ENCODE results near the gene MAGEA3. TPM values are rescaled to one million over a fixed set of nuclear protein-coding genes. Genes with fewer than 3 reads are reported as not detected.
"Not testable (repeated sequence)": the region's sequence is repeated elsewhere in the genome, so short reads cannot be mapped to it uniquely, and the experiment has no call there.

MAGEA3 gene
- total and polyA plus RNA-seq, 7 donors: not detected

DNA sequence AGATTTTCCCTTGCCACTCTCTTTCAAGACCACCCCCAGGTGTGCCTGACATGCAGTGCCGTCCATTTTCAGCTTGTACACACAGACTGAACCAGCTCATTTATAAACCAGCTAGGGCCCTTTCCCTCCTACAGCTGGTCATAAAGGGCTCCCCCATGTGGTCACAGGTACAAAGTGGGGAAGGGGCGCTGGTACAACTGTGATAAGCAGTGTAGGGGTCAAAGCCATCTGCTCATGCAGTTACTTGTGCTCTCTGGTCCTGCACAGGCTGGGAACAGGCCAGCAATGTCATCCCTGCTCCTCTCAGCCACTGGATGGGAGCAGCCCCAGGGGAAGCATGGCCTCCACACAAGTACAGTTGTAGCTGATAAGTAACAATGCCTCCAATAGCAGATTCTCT is 40.3 kb upstream of the MAGEA3 start:
- no peak for ATAC-seq
- Histone ChIP-seq H3K27me3 (ENCODE audit: insufficient read depth in 3 of 3, low read length in 2 of 3) (no peaks in the 10 kb centered on the region), H3K36me3 (ENCODE audit: insufficient read depth in 1 of 2, low read depth in 1 of 2) (no peaks in the 10 kb centered on the region), H3K4me1 (no peaks in the 10 kb centered on the region), H3K27ac (no peak overlapping the region), H3K9me3 (no peaks in the 10 kb centered on the region), H3K4me3 (no peak overlapping the region)
- 44 to 52% (median 47%) methylated on average over 2 of the region's 2 CpGs for WGBS, 3 donors
- no peak for DNase-seq
- intact Hi-C loops (cut with DNase I): no loop called here
- TF ChIP-seq, protein P1, sequence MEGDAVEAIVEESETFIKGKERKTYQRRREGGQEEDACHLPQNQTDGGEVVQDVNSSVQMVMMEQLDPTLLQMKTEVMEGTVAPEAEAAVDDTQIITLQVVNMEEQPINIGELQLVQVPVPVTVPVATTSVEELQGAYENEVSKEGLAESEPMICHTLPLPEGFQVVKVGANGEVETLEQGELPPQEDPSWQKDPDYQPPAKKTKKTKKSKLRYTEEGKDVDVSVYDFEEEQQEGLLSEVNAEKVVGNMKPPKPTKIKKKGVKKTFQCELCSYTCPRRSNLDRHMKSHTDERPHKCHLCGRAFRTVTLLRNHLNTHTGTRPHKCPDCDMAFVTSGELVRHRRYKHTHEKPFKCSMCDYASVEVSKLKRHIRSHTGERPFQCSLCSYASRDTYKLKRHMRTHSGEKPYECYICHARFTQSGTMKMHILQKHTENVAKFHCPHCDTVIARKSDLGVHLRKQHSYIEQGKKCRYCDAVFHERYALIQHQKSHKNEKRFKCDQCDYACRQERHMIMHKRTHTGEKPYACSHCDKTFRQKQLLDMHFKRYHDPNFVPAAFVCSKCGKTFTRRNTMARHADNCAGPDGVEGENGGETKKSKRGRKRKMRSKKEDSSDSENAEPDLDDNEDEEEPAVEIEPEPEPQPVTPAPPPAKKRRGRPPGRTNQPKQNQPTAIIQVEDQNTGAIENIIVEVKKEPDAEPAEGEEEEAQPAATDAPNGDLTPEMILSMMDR (IDR thresholded peaks at IDR 0.05): no peak

GRCh38 chrX:152663086-152663485 is 35.5 kb upstream of the MAGEA3 start:
- H3K4me1 ChIP-seq: no peaks in the 10 kb centered on the region
- no peak for DNase-seq
- TF ChIP-seq, protein P1 (IDR thresholded peaks at IDR 0.05): no peak
- H3K9me3 ChIP-seq: peaks cover 18% of the 10 kb centered on the region
- no peak overlapping the region for H3K27ac ChIP-seq
- intact Hi-C loops (cut with DNase I): no loop called here
- H3K4me3 ChIP-seq: no peak overlapping the region
- no peaks in the 10 kb centered on the region for H3K36me3 ChIP-seq (ENCODE audit: insufficient read depth in 1 of 2, low read depth in 1 of 2)
- ATAC-seq: no peak
- 34 to 76% (median 69%) methylated on average over 3 to 4 of the region's 4 CpGs for WGBS, 3 donors
- H3K27me3 ChIP-seq (ENCODE audit: insufficient read depth in 3 of 3, low read length in 2 of 3): no peaks in the 10 kb centered on the region

DNA sequence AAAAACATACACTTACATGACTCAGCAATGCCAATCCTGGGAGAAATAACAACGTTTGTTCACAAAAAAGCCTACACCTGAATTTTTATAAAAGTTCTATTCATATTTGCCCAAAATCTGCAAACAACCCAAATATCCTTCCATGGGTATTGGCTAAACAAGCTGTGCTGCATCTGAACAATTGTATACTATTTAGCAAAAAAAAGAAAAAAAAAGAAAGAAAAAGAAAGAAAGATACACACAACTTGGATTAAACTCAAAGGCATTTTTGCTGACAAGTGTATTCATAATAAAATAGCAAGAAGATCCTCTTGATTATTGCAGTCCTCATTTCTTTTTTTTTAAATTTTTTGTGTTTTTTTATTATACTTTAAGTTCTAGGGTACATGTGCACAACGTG is 24.5 kb upstream of the MAGEA3 start:
- Histone ChIP-seq H3K9me3 (no peaks in the 10 kb centered on the region), H3K27ac (no peak overlapping the region), H3K27me3 (ENCODE audit: insufficient read depth in 3 of 3, low read length in 2 of 3) (no peaks in the 10 kb centered on the region), H3K4me1 (no peaks in the 10 kb centered on the region), H3K4me3 (no peak overlapping the region), H3K36me3 (ENCODE audit: insufficient read depth in 1 of 2, low read depth in 1 of 2) (no peaks in the 10 kb centered on the region)
- intact Hi-C loops (cut with DNase I): no loop called here
- no peak for DNase-seq
- TF ChIP-seq, protein P1 (IDR thresholded peaks at IDR 0.05): no peak
- 76 to 92% (median 79%) methylated on average over 1 to 2 of the region's 2 CpGs for WGBS, 3 donors
- ATAC-seq: no peak

DNA sequence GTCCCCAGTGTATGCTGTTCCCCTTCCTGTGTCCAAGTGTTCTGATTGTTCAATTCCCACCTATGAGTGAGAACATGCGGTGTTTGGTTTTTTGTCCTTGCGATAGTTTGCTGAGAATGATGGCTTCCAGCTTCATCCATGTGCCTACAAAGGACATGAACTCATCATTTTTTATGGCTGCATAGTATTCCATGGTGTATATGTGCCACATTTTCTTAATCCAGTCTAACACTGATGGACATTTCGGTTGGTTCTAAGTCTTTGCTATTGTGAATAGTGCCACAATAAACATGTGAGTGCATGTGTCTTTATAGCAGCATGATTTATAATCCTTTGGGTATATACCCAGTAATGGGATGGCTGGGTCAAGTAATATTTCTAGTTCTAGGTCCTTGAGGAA is 23.9 kb upstream of the MAGEA3 start:
- DNase-seq; H3K27me3 ChIP-seq (ENCODE audit: insufficient read depth in 3 of 3, low read length in 2 of 3); H3K9me3 ChIP-seq; H3K4me1 ChIP-seq; intact Hi-C loops (cut with DNase I); H3K27ac ChIP-seq; H3K4me3 ChIP-seq; H3K36me3 ChIP-seq (ENCODE audit: insufficient read depth in 1 of 2, low read depth in 1 of 2); ATAC-seq: not testable (repeated sequence)
- 91 to 94% (median 91%) methylated on average over 3 of the region's 3 CpGs for WGBS, 3 donors

DNA sequence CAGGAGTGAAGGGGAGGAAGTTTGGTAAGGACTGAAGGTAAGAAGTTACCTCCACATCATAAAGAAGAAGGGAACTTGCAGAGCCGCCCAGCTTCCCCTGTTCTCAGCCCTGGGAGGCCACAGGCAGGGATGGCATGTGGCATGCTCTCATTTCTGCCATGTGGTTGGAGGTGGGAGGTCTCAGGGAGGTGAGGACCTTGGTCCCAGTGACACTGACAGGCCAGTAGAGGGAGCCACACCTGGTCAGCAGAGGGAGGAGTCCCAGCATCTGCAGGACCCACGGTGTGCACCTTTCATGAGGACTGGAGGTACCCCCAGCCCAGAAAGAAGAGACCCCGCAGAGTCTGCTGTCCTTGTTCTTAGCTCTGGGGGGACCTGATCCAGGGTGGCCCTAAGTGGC is 17.6 kb upstream of the MAGEA3 start:
- H3K36me3 ChIP-seq (ENCODE audit: insufficient read depth in 1 of 2, low read depth in 1 of 2); intact Hi-C loops (cut with DNase I); H3K27me3 ChIP-seq (ENCODE audit: insufficient read depth in 3 of 3, low read length in 2 of 3); H3K4me3 ChIP-seq; DNase-seq; H3K4me1 ChIP-seq; ATAC-seq; H3K27ac ChIP-seq; H3K9me3 ChIP-seq: not testable (repeated sequence)
- no CpG with 5 or more reads among the region's 3 CpGs for WGBS, 3 donors

DNA sequence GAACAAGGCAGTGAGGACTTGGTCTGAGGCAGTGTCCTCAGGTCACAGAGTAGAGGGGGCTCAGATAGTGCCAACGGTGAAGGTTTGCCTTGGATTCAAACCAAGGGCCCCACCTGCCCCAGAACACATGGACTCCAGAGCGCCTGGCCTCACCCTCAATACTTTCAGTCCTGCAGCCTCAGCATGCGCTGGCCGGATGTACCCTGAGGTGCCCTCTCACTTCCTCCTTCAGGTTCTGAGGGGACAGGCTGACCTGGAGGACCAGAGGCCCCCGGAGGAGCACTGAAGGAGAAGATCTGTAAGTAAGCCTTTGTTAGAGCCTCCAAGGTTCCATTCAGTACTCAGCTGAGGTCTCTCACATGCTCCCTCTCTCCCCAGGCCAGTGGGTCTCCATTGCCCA is 1.8 kb downstream of the MAGEA3 start:
- H3K27me3 ChIP-seq (ENCODE audit: insufficient read depth in 3 of 3, low read length in 2 of 3); H3K9me3 ChIP-seq; H3K4me3 ChIP-seq; DNase-seq; H3K36me3 ChIP-seq (ENCODE audit: insufficient read depth in 1 of 2, low read depth in 1 of 2); intact Hi-C loops (cut with DNase I); H3K4me1 ChIP-seq; ATAC-seq; H3K27ac ChIP-seq: not testable (repeated sequence)
- WGBS, 3 donors: 92 to 96% (median 92%) methylated on average over 4 of the region's 5 CpGs

DNA sequence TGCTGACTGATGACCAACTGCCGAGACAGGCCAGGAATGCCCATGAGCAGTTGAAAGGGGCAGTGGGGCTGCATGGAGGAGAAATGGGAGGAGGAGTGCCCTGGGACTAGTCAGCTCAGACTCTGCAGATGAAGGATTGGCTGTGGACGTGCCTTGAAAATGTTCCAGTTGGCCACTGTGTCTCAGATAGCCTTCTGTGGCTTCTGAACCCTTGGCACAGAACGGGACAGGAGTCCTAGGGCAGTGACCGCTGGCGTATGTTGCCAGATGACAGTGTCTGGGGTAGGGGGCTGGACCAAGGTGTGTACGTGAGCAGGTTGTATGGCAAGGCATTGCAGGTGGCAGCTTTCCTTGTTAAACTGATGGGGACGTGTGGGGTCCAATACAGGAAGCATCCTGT is 7.9 kb downstream of the MAGEA3 start:
- H3K36me3 ChIP-seq (ENCODE audit: insufficient read depth in 1 of 2, low read depth in 1 of 2); H3K9me3 ChIP-seq; H3K4me1 ChIP-seq; DNase-seq; H3K4me3 ChIP-seq; H3K27me3 ChIP-seq (ENCODE audit: insufficient read depth in 3 of 3, low read length in 2 of 3); H3K27ac ChIP-seq; ATAC-seq; intact Hi-C loops (cut with DNase I): not testable (repeated sequence)
- WGBS, 3 donors: 64 to 88% (median 80%) methylated on average over 1 to 3 of the region's 7 CpGs

DNA sequence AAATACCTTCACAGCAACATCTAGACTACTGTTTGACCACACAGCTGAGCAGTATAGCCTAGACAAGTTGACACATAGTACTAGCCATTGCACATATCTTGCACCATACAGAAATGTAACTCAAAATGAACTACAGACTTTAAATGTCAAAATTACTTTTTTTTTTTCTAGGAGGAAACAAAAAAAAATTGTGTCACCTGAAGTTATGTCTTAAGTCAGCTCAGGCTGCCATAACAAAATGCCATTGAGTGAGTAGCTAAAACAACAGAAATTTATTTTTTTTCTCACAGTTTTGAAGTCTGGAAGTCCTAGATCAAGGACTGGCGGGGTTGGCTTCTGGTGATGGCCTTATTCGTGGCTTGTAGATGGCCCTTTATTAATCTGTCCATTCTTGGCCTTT is 10.6 kb downstream of the MAGEA3 start, which contains the start of gene CSAG2:
Gene CSAG2, minus strand, starts transcription at position 101 of the 400 bp plus-strand sequence. CDS start 161 bp downstream, outside the sequence.
- no CpG with 5 or more reads among the region's 2 CpGs for WGBS, 3 donors
- H3K4me3 ChIP-seq; H3K27ac ChIP-seq; H3K27me3 ChIP-seq (ENCODE audit: insufficient read depth in 3 of 3, low read length in 2 of 3); H3K4me1 ChIP-seq; intact Hi-C loops (cut with DNase I); ATAC-seq; H3K36me3 ChIP-seq (ENCODE audit: insufficient read depth in 1 of 2, low read depth in 1 of 2); DNase-seq; H3K9me3 ChIP-seq: not testable (repeated sequence)

- H3K4me1 ChIP-seq; ATAC-seq; intact Hi-C loops (cut with DNase I); H3K27ac ChIP-seq; H3K9me3 ChIP-seq; DNase-seq; H3K4me3 ChIP-seq; H3K27me3 ChIP-seq (ENCODE audit: insufficient read depth in 3 of 3, low read length in 2 of 3); H3K36me3 ChIP-seq (ENCODE audit: insufficient read depth in 1 of 2, low read depth in 1 of 2): not testable (repeated sequence)
- no CpG with 5 or more reads among the region's 5 CpGs for WGBS, 3 donors
These were observed 14.6 kb downstream of the MAGEA3 start for GRCh38 chrX:152713195-152713594.
